Glomerular visceral epithelial cell (primary cell): ENCODE results near the gene CIB4.
A peak's percentile ranks its signal among the peaks of the same experiment; 100 is the strongest.

ENCODE experiments used
- DNase-seq: peaks from one replicate; pipeline ENCODE4 v3.0.0-alpha.2; 2016; ENCODE audit errors: extremely low spot score

The CIB4 gene

GRCh38 chr2:26642429-26642828, 1.3 kb upstream of the CIB4 start:
- DNase-seq = no peak

GRCh38 chr2:26640331-26640745, 828 bp downstream of the CIB4 start:
- DNase-seq = peak; percentile 67

GRCh38 chr2:26639685-26640243, 1.4 kb downstream of the CIB4 start:
- no peak for DNase-seq

- DNase-seq = no peak
Measured at GRCh38 chr2:26637811-26638310, 3.3 kb downstream of the CIB4 start.

GRCh38 chr2:26636935-26637334, 4.2 kb downstream of the CIB4 start:
- DNase-seq = no peak

DNA sequence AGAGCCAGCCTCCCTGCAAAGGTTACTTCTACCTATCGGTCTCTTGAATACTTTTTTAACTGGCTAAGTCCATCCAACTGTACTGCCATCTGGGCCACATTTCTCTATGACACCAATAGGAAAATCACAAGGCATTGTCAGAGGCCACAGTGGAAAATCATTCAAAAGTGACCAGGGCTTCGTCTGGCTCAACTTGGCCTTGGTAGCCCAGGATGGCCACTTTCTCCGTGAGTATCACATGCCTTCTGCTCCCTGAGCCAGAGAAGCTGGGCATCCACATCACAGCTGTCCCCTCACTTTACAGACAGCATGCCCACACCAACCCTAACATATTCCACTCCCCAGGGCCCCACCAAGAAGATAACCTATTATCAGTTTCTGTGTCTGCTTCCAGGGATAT, 5.8 kb downstream of the CIB4 start:
- DNase-seq = no peak

DNA sequence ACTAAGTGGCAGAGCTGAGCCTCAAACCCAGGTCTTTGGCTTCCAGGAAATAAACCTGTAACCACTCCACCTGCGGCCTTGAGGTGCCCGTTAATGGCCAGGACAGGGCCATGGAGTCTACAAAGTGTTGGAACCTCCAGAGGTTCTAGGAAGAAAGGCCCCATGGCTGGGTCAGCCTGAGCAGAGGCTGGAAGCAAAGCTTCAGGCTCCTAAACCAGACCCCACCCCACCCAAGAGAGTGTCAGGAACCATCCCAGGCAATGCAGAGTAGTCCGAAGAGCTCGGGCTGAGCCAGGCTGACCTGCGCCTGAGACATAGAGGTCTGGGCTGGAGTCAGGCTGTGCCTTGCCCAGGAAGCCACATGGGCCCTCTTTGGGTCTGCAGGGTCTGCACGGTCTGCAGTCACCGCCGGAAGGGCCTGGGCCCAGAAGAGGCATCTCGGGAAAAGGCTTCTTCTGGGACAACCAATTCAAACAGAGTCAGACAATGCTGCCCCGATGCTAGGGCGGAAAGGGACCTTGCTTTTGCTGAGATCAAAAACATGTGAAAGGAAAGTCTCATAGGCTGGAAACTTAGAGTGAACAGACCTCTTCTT, 6.4 kb downstream of the CIB4 start:
- DNase-seq = no peak

- DNase-seq = no peak
Measured at GRCh38 chr2:26633993-26634595, 7.1 kb downstream of the CIB4 start.

DNA sequence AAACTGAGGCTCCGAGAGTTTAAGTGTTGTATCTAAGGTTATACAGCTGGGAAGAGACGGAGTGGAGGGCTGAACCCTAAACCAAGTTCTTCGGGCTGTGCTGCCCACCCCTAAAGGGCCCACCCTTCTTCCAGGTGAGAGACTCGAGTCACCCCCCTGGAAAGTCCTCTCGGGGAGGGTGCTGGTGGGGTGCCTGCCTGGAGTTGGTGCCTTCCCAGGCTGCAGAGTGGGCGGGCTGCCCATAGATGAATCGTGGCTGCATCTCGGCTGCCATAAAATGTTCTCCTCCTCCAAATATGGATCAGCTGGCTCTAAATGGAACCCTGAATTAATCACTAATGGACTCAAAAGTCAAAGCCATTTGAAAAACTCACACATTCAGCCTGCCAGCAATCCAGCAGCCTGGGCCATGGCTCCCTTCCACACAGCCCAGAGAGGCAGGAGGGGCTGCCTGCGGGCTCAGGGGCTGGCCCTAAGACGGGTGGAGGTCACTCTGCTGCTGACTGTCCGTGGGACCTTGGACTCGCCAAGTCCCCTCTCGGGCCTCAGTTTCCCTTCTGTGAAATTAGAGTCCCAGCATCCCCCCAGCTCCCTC, 7.7 kb downstream of the CIB4 start:
- no peak for DNase-seq

- DNase-seq = no peak
Measured at GRCh38 chr2:26632624-26633185, 8.5 kb downstream of the CIB4 start.

GRCh38 chr2:26631401-26632170, 9.6 kb downstream of the CIB4 start:
- no peak for DNase-seq

DNA sequence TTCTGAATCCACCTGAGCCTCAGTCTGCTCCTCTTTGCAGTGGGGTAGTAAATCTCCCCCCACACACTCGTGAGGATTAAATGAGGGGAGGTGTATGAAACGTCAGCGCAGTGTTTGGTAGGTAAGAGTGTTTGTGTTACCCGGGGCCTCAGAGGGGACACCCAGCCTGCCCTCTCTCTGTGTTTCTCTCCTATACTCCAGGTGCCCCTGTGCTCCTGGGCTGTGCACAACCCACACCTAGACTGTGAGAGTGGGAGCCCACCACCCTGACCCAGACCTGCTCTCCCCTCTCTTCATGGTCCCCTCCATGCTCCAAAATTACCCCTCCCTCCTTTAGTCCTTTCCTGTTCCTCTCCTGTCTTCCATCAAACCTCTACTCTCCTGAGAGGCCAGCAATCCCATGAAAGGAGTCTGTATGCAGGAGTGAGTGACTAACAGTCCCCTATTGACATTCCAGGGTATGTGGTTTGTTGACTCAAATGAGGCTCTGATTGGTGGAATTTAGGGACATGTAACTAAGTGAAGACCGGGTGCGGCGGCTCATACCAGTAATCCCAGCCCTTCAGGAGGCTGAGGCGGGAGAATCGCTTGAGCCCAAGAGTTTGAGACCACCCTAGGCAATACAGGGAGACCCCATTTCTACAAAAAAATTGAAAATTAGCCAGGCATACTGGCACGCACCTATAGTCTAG, 10.4 kb downstream of the CIB4 start:
- DNase-seq = peak; percentile 54

DNA sequence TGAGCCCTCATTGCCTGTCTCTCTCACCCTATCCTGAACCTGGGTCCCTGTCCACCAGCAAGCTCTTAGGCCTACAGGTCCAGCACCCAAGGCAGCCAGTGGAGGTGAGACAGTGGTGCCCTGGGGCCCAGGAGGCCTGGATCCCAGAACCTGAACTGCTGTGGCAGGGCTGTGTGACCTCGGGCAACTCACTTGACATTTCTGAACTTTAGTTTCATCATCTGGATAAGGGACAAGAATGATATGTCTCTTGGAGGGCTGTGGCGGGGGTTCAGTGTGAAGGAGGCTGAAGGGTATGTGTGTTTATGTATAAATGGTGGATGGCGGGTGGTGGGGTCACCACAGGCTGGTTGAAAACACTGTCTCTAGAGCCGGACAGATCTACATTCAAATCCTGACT, 10.9 kb downstream of the CIB4 start:
- DNase-seq = no peak

DNA sequence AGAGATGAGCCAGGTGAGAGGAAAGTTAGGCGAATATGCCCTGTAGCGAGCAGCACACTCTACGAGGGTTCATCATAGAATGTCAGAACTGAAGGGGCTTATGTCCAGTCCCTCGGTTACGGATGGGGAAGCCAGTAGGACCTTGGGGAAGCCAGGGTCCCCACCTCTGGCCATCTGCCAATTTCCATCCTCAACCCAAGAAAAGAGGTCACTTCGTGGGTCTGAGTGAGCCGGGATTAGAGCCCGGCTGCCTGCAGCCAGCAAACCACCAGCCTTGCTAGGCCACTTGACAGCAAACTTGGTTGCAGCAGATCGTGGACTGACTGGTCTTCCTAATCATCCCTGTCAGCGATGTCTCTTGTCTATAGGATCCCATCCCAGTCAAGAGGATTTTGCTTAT, 11.4 kb downstream of the CIB4 start:
- DNase-seq = no peak

GRCh38 chr2:26629346-26629630, 11.9 kb downstream of the CIB4 start:
- DNase-seq = no peak

DNA sequence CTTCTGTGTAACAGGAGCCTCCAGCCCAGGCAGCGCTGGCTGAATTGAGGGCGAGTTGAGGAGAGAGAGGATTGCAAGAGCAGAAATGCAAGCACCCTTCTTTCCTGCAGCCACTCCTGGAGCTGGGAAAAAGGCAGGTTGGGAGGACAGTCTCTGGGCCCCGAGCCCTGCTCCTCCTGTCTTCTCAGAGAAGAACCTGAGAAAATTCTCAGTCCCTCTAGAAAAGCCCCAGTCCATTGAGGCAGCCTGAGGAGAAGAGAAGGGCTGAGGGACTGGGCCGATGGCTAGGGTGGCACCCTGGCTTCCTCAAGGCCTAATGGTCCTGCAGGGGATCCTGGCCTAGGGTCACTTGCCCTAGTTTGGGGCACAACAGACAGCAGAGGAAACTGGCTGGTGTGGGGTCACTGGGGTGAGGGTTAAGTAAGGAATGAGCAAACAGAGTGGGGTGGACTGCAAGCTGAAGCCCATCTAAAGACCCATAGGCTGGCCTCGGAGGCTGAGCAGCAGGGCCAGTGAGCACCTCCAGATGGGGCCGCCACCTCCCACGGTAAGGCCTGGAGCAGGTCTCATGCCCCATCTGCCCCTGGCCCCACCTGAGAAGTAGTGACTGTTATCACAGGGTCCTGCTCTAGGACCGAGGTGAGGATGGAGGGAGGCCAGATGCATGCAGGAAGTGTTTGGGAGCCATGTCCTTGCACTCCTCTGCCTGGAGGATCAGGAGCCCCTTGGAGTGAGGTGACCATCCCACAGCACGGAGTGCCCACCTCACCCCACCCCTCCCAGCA, 12.4 kb downstream of the CIB4 start:
- no peak for DNase-seq

- DNase-seq = no peak
Measured at GRCh38 chr2:26627350-26628105, 13.6 kb downstream of the CIB4 start.

DNA sequence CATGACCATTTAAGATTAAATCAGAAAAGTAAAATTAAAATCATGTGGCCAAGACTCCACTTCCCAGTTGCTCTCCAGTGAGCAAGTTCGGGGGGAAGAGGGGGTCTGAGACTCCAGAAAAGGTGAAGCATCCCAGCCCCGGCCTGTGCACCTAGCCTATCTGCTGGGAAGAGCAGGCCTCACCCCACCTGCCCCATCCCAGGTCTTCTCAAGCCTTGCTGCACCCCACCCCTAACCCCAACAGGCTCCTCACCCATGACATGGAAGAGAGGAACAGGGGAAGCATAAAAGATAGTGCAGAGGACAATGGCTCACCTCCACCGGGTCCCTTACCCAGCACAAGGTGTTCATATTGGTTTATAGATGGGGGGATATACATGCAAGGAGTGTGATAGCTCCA, 14.6 kb downstream of the CIB4 start:
- no peak for DNase-seq

DNA sequence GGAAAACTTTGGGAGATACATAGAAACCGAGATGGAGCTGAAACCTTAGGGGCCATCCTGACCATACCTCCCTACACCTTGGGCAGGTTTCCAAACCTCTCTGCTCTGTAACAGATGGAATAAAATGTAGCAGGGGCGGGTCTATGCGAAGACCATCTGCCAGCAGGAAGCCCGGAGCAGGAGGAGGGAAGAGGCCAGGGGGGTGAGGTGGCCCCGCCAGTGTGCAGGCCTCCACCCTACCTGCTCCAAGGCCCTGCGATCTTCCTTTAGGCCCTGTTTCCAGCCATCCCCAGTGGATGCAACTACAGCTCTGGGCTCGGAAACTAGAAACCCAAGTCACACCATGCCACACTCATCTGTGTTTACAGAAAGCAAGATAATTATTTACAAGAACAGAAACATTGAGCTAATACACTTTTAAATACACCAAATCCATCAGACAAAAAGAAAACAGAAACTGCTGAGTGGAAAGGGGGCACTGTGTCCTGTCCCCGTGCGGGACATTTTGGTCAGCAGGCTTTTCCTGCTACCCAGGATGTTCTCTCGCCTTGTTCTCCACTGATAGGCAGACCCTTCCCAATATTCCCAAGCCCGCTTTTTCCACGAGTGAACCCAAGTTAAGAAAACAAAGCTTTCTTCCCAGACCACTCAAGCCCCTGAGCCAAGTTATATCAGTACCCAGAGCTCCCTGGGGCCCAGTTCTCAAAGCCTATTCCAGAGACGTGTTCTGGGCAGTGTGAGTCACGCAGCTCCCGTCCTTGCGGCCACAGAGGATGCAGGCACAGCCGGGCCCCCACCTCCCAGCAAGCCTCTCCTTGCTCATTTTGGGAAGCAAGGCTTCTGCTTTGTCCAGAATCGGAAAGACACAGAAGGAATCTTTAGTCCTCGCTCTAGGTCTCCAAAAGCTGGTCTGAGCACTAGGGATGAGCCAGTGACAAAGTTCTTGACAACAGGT, 17.3 kb downstream of the CIB4 start:
- DNase-seq = no peak
